OCI-LY1 (cell line): Measurements from ENCODE around the gene BRD3OS.

Experiments used
- H2AFZ ChIP-seq: fragments of 200-600 bp; sonication (generic), shearing (Covaris generic); 2 replicates; pipeline ENCODE4 v1.6.0; 2014; ENCODE audit warnings: antibody characterized with exemption, mild to moderate bottlenecking, low read length
- H3F3A ChIP-seq: fragments of 200-600 bp; sonication (generic), shearing (Covaris generic); 2 replicates; pipeline ENCODE4 v1.6.0; 2014; ENCODE audit warnings: mild to moderate bottlenecking, antibody characterized with exemption, low read length, moderate library complexity; ENCODE audit not compliant: insufficient read depth
- H3K27ac ChIP-seq: fragments of 200-600 bp; sonication (generic); 2 replicates; pipeline ENCODE4 v1.5.1; 2014; ENCODE audit warnings: low read length, mixed run types, mild to moderate bottlenecking, low read depth; ENCODE audit not compliant: poor library complexity, severe bottlenecking
- H3K27me3 ChIP-seq: fragments of 200-600 bp; sonication (generic); 2 replicates; pipeline ENCODE4 v1.6.0; 2014; ENCODE audit warnings: antibody characterized with exemption, mild to moderate bottlenecking, low read length, moderate library complexity; ENCODE audit not compliant: insufficient read depth
- H3K36me3 ChIP-seq: fragments of 200-600 bp; sonication (generic); 2 replicates; pipeline ENCODE4 v1.6.1; 2014; ENCODE audit warnings: mild to moderate bottlenecking, antibody characterized with exemption, low read length, moderate library complexity, mixed read lengths; ENCODE audit not compliant: insufficient read depth
- H3K4me1 ChIP-seq: fragments of 200-600 bp; sonication (generic); 2 replicates; pipeline ENCODE4 v1.5.1; 2014; ENCODE audit warnings: mild to moderate bottlenecking, low read length, moderate library complexity; ENCODE audit not compliant: insufficient read depth, severe bottlenecking
- H3K4me2 ChIP-seq: fragments of 200-600 bp; sonication (generic), shearing (Covaris generic); 2 replicates; pipeline ENCODE4 v1.6.1; 2014; ENCODE audit warnings: low read length
- H3K4me3 ChIP-seq: fragments of 200-600 bp; sonication (generic); 2 replicates; pipeline ENCODE4 v1.5.1; 2014; ENCODE audit warnings: low read length, low read depth, mild to moderate bottlenecking, mixed read lengths; ENCODE audit not compliant: poor library complexity, severe bottlenecking
- H3K79me2 ChIP-seq: fragments of 200-600 bp; shearing (Covaris generic); 2 replicates; pipeline ENCODE4 v1.6.1; 2016; ENCODE audit warnings: mixed run types, low read length, mixed read lengths; ENCODE audit not compliant: insufficient read depth
- H3K9ac ChIP-seq: fragments of 200-600 bp; sonication (generic), shearing (Covaris generic); 2 replicates; pipeline ENCODE4 v1.6.1; 2014; ENCODE audit warnings: mild to moderate bottlenecking, low read length, mixed read lengths
- H3K9me2 ChIP-seq: fragments of 200-600 bp; sonication (generic), shearing (Covaris generic); 2 replicates; pipeline ENCODE4 v1.6.1; 2014; ENCODE audit warnings: low read depth, mild to moderate bottlenecking, low read length, mixed read lengths
- H3K9me3 ChIP-seq: fragments of 200-600 bp; shearing (Covaris generic); 2 replicates; pipeline ENCODE4 v1.6.1; 2014; ENCODE audit warnings: low read length, mixed read lengths
- H4K20me1 ChIP-seq: fragments of 200-600 bp; sonication (generic), shearing (Covaris generic); 2 replicates; pipeline ENCODE4 v1.6.0; 2016; ENCODE audit warnings: mild to moderate bottlenecking, low read length; ENCODE audit not compliant: insufficient read depth
- EZH2 ChIP-seq: fragments of 200-600 bp; sonication (generic), shearing (Covaris generic); IDR thresholded peaks from 2 replicates; pipeline ENCODE4 v1.8.0; 2017; ENCODE audit warnings: borderline replicate concordance, mixed run types, mild to moderate bottlenecking, antibody characterized with exemption, low read length, moderate library complexity, mixed read lengths
- TF ChIP-seq, protein P1 (sequence below): fragments of 200-600 bp; sonication (generic), shearing (Covaris generic); IDR thresholded peaks from 2 replicates; pipeline ENCODE4 v1.5.1; 2017; ENCODE audit warnings: mild to moderate bottlenecking, antibody characterized with exemption, low read length, moderate library complexity, mixed read lengths

BRD3OS gene

DNA sequence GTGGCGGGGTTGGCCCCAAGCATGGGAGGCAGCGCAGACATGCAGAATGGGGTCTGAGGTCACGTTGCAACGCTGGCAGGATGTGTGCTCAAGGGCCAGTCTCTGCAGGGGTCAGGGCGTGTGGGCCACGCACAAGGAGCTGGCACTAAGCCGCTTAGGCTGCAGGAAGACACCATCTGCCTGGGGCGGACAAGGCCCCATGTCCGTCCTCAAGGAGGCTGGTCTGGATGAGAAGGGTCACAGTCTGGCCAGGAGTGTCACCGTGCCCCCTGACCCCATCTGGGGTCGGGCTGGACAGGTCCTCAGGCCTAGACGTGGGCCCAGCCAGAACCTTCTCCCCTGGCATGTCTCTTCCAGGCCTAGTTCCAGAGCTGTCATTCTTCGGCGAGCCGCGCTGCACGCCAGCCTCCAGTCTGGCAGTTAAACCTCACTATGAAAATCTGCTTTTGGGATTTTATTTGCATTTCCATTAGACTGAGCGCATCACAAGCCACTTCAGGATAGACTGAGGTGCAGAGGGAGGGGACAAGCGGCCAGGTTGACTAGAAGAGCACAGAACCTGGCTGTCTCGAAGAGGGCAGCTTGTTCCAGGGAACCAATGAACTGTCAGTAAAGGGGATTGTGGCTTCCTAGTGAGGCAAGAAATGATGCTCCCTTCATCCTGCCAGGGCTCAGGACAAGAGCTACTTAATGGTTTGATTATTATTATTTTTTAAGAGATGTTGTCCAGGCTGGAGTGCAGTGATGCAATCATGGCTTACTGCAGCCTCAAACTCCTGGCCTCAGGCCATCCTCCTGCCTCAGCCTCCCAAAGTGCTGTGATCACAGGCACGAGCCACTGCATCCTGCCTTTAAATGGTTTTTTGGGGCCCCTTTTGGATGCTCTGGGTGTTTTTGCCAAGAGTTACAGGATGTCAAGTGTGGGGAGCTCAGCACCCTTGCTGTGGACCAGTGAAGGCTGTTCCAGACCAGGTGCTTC is 4.3 kb downstream of the BRD3OS start:
- H3F3A ChIP-seq = no peaks in the 10 kb centered on the region
- H3K9me3 ChIP-seq = no peaks in the 10 kb centered on the region
- peaks cover 31% of the 10 kb centered on the region for H3K36me3 ChIP-seq
- no peak overlapping the region for H3K4me2 ChIP-seq
- H2AFZ ChIP-seq = no peak overlapping the region
- no peak for TF ChIP-seq EZH2
- TF ChIP-seq, protein P1, sequence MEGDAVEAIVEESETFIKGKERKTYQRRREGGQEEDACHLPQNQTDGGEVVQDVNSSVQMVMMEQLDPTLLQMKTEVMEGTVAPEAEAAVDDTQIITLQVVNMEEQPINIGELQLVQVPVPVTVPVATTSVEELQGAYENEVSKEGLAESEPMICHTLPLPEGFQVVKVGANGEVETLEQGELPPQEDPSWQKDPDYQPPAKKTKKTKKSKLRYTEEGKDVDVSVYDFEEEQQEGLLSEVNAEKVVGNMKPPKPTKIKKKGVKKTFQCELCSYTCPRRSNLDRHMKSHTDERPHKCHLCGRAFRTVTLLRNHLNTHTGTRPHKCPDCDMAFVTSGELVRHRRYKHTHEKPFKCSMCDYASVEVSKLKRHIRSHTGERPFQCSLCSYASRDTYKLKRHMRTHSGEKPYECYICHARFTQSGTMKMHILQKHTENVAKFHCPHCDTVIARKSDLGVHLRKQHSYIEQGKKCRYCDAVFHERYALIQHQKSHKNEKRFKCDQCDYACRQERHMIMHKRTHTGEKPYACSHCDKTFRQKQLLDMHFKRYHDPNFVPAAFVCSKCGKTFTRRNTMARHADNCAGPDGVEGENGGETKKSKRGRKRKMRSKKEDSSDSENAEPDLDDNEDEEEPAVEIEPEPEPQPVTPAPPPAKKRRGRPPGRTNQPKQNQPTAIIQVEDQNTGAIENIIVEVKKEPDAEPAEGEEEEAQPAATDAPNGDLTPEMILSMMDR = no peak
- no peaks in the 10 kb centered on the region for H4K20me1 ChIP-seq
- no peak overlapping the region for H3K27ac ChIP-seq
- H3K79me2 ChIP-seq = no peaks in the 10 kb centered on the region
- H3K9ac ChIP-seq = no peak overlapping the region
- H3K9me2 ChIP-seq = no peaks in the 10 kb centered on the region
- peaks cover 7% of the 10 kb centered on the region for H3K4me1 ChIP-seq
- H3K4me3 ChIP-seq = no peak overlapping the region
- no peaks in the 10 kb centered on the region for H3K27me3 ChIP-seq

DNA sequence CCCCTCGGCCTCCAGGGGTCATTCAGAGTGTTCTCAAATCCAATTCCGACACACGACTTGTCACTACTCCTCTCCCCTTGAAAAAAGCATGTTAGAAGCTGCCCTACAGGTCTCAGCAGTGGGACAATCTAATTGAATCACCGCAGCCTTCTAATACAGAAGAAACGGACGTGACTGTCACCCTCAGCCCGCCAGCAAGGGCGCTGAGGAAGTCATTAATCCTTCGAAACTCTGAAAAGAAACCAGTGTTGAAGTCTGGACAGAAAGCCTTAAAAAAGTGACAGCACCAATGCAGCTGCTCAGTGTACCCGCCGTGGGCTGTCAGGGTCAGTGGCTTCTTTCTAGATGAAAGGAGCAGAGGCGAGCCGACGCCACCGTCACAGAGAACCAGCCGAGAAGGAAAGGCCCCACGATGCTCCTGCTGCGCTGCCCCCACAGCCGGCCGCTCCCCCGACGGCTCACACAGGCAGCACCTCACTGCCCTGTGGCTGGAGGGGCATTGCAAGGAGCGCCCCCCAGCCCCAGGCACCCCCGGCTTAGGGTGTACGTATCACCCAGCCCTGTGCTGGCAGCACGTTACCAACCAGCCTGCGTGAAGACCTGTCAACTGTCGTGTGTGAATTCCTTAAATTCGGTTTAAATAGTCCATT is 5.7 kb downstream of the BRD3OS start:
- no peaks in the 10 kb centered on the region for H3K79me2 ChIP-seq
- no peaks in the 10 kb centered on the region for H3K9me3 ChIP-seq
- H3K9ac ChIP-seq = no peak overlapping the region
- H3K4me2 ChIP-seq = no peak overlapping the region
- peaks cover 31% of the 10 kb centered on the region for H3K36me3 ChIP-seq
- no peaks in the 10 kb centered on the region for H3K9me2 ChIP-seq
- H3F3A ChIP-seq = no peaks in the 10 kb centered on the region
- H3K4me3 ChIP-seq = no peak overlapping the region
- no peak overlapping the region for H2AFZ ChIP-seq
- no peak overlapping the region for H3K27ac ChIP-seq
- no peaks in the 10 kb centered on the region for H4K20me1 ChIP-seq
- no peaks in the 10 kb centered on the region for H3K27me3 ChIP-seq
- H3K4me1 ChIP-seq = peaks cover 4% of the 10 kb centered on the region
- TF ChIP-seq, protein P1 = no peak
- no peak for TF ChIP-seq EZH2

DNA sequence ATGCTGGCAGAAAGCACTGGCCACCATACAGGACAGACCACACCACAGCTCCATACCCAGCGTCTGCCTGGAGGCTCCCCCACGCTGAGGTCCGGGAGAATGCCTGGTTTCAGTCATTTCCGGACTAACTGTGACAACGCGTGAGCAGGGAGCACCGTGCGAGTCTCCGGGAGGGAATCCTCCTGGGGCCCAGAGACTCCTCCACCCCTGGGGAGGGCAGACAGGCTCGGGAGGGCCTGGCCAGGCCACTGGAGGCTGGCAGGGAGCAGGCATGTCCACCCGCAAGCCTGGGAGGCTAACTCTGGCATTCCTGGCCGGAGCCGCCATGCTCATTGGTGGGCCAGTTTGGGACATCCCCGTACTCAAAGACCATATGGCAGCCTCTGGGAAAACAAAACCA is 6.5 kb downstream of the BRD3OS start:
- no peak overlapping the region for H3K27ac ChIP-seq
- H3K9me3 ChIP-seq = no peaks in the 10 kb centered on the region
- no peaks in the 10 kb centered on the region for H3K79me2 ChIP-seq
- no peak overlapping the region for H3K4me2 ChIP-seq
- H3K9me2 ChIP-seq = no peaks in the 10 kb centered on the region
- no peak overlapping the region for H3K4me3 ChIP-seq
- no peak for TF ChIP-seq EZH2
- TF ChIP-seq, protein P1 = no peak
- no peaks in the 10 kb centered on the region for H3K27me3 ChIP-seq
- H4K20me1 ChIP-seq = no peaks in the 10 kb centered on the region
- H3K36me3 ChIP-seq = peaks cover 27% of the 10 kb centered on the region
- H3F3A ChIP-seq = no peaks in the 10 kb centered on the region
- no peaks in the 10 kb centered on the region for H3K4me1 ChIP-seq
- no peak overlapping the region for H2AFZ ChIP-seq
- no peak overlapping the region for H3K9ac ChIP-seq
